ENCODE results near the gene SPANXN3.

SPANXN3 gene

GRCh38 chrX:143476751-143477150 lies 40.5 kb downstream of the SPANXN3 start:
- no peak overlapping the region for H3K4me2 ChIP-seq
- no peaks in the 10 kb centered on the region for H4K20me1 ChIP-seq (ENCODE audit: insufficient read depth)
- H3K9ac ChIP-seq = no peak overlapping the region
- no peak overlapping the region for H3K27ac ChIP-seq
- H3K4me1 ChIP-seq (ENCODE audit: low read depth, poor library complexity, severe bottlenecking) = no peaks in the 10 kb centered on the region
- H3K27me3 ChIP-seq (ENCODE audit: insufficient read depth, low read depth) = no peaks in the 10 kb centered on the region
- no peaks in the 10 kb centered on the region for H3K36me3 ChIP-seq (ENCODE audit: insufficient read depth)
- H3K4me3 ChIP-seq (IDR thresholded peaks at IDR 0.05; ENCODE audit: insufficient read depth, low read depth, low read length) = no peak overlapping the region
- TF ChIP-seq, protein P1, sequence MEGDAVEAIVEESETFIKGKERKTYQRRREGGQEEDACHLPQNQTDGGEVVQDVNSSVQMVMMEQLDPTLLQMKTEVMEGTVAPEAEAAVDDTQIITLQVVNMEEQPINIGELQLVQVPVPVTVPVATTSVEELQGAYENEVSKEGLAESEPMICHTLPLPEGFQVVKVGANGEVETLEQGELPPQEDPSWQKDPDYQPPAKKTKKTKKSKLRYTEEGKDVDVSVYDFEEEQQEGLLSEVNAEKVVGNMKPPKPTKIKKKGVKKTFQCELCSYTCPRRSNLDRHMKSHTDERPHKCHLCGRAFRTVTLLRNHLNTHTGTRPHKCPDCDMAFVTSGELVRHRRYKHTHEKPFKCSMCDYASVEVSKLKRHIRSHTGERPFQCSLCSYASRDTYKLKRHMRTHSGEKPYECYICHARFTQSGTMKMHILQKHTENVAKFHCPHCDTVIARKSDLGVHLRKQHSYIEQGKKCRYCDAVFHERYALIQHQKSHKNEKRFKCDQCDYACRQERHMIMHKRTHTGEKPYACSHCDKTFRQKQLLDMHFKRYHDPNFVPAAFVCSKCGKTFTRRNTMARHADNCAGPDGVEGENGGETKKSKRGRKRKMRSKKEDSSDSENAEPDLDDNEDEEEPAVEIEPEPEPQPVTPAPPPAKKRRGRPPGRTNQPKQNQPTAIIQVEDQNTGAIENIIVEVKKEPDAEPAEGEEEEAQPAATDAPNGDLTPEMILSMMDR (conservative IDR thresholded peaks at IDR 0.05; ENCODE audit: low read depth, low read length) = no peak
- no peak overlapping the region for H2AFZ ChIP-seq (ENCODE audit: low read depth)
- H3K79me2 ChIP-seq (ENCODE audit: insufficient read depth, low read depth) = no peaks in the 10 kb centered on the region

- H3K79me2 ChIP-seq (ENCODE audit: insufficient read depth, low read depth) = no peaks in the 10 kb centered on the region
- H4K20me1 ChIP-seq (ENCODE audit: insufficient read depth) = no peaks in the 10 kb centered on the region
- peaks cover 5% of the 10 kb centered on the region for H3K4me1 ChIP-seq (ENCODE audit: low read depth, poor library complexity, severe bottlenecking)
- no peak overlapping the region for H2AFZ ChIP-seq (ENCODE audit: low read depth)
- no peak overlapping the region for H3K4me3 ChIP-seq (IDR thresholded peaks at IDR 0.05; ENCODE audit: insufficient read depth, low read depth, low read length)
- no peak overlapping the region for H3K9ac ChIP-seq
- H3K36me3 ChIP-seq (ENCODE audit: insufficient read depth) = no peaks in the 10 kb centered on the region
- H3K27ac ChIP-seq = no peak overlapping the region
- no peaks in the 10 kb centered on the region for H3K27me3 ChIP-seq (ENCODE audit: insufficient read depth, low read depth)
- no peak overlapping the region for H3K4me2 ChIP-seq
- TF ChIP-seq, protein P1 (conservative IDR thresholded peaks at IDR 0.05; ENCODE audit: low read depth, low read length) = no peak
Measured at GRCh38 chrX:143472347-143472938, 44.8 kb downstream of the SPANXN3 start.

- H3K9ac ChIP-seq = no peak overlapping the region
- H2AFZ ChIP-seq (ENCODE audit: low read depth) = no peak overlapping the region
Measured at GRCh38 chrX:143466130-143466529, 51.1 kb downstream of the SPANXN3 start.

DNA sequence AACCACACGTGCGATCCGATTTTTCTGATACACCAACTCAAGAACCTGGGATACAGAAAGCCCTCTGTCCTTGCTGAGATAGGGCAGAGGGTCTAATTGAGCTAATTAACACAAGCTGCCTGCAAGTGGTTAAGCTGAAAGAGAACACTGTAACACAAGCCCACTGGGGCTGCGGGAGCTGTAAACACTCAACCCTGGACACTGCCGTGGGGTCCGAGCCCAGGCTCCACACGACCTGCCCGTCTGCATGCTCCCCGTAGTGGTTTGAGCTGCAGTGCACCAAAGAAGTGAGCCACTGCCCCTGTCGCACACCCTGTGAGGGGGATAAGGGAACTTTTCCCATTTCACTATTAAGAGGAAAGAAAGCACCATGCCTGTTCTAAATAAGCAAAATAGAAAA lies 54.6 kb downstream of the SPANXN3 start:
- H4K20me1 ChIP-seq (ENCODE audit: insufficient read depth) = no peaks in the 10 kb centered on the region
- H3K36me3 ChIP-seq (ENCODE audit: insufficient read depth) = no peaks in the 10 kb centered on the region
- no peaks in the 10 kb centered on the region for H3K79me2 ChIP-seq (ENCODE audit: insufficient read depth, low read depth)
- H2AFZ ChIP-seq (ENCODE audit: low read depth) = no peak overlapping the region
- TF ChIP-seq, protein P1 (conservative IDR thresholded peaks at IDR 0.05; ENCODE audit: low read depth, low read length) = no peak
- H3K27ac ChIP-seq = no peak overlapping the region
- no peak overlapping the region for H3K4me3 ChIP-seq (IDR thresholded peaks at IDR 0.05; ENCODE audit: insufficient read depth, low read depth, low read length)
- H3K9ac ChIP-seq = no peak overlapping the region
- H3K27me3 ChIP-seq (ENCODE audit: insufficient read depth, low read depth) = no peaks in the 10 kb centered on the region
- H3K4me1 ChIP-seq (ENCODE audit: low read depth, poor library complexity, severe bottlenecking) = peaks cover 31% of the 10 kb centered on the region
- H3K4me2 ChIP-seq = no peak overlapping the region

More at GRCh38 chrX:143466130-143466529, 51.1 kb downstream of the SPANXN3 start:
- no peaks in the 10 kb centered on the region for H3K79me2 ChIP-seq (ENCODE audit: insufficient read depth, low read depth)
- no peaks in the 10 kb centered on the region for H4K20me1 ChIP-seq (ENCODE audit: insufficient read depth)
- TF ChIP-seq, protein P1 (conservative IDR thresholded peaks at IDR 0.05; ENCODE audit: low read depth, low read length) = no peak
- H3K36me3 ChIP-seq (ENCODE audit: insufficient read depth) = no peaks in the 10 kb centered on the region
- no peak overlapping the region for H3K4me3 ChIP-seq (IDR thresholded peaks at IDR 0.05; ENCODE audit: insufficient read depth, low read depth, low read length)
- H3K27ac ChIP-seq = peak overlapping the region; percentile 69
- H3K4me2 ChIP-seq = peak overlapping the region; percentile 78
- H3K4me1 ChIP-seq (ENCODE audit: low read depth, poor library complexity, severe bottlenecking) = peaks cover 34% of the 10 kb centered on the region
- no peaks in the 10 kb centered on the region for H3K27me3 ChIP-seq (ENCODE audit: insufficient read depth, low read depth)

Measured in KMS-11 (cell line).